ENCODE data around the gene ATXN2.

ATXN2 gene

GRCh38 chr12:111435661-111436201 lies 163.4 kb downstream of the ATXN2 start:
- FAIRE-seq, result no peak

- no peak for FAIRE-seq
Observed at GRCh38 chr12:111434680-111435338, 164.3 kb downstream of the ATXN2 start.

- no peak for FAIRE-seq
Observed at GRCh38 chr12:111434049-111434448, 165.1 kb downstream of the ATXN2 start.

GRCh38 chr12:111431772-111432171 lies 167.3 kb downstream of the ATXN2 start:
- FAIRE-seq, result no peak

GRCh38 chr12:111430433-111431353 lies 168.4 kb downstream of the ATXN2 start:
- FAIRE-seq, result no peak

GRCh38 chr12:111429828-111430432 lies 169.2 kb downstream of the ATXN2 start:
- no peak for FAIRE-seq

GRCh38 chr12:111428728-111429175 lies 170.4 kb downstream of the ATXN2 start:
- FAIRE-seq, result no peak

- FAIRE-seq, result no peak
Observed at GRCh38 chr12:111428081-111428727, 170.9 kb downstream of the ATXN2 start.

GRCh38 chr12:111427417-111428074 lies 171.6 kb downstream of the ATXN2 start:
- no peak for FAIRE-seq

- FAIRE-seq, result no peak
Observed at GRCh38 chr12:111426344-111427185, 172.6 kb downstream of the ATXN2 start.

- FAIRE-seq, result no peak
Observed at GRCh38 chr12:111425655-111426054, 173.5 kb downstream of the ATXN2 start.

GRCh38 chr12:111424793-111425251 lies 174.3 kb downstream of the ATXN2 start:
- FAIRE-seq, result no peak

GRCh38 chr12:111424189-111424792 lies 174.8 kb downstream of the ATXN2 start:
- no peak for FAIRE-seq

GRCh38 chr12:111420494-111420893 lies 178.6 kb downstream of the ATXN2 start:
- FAIRE-seq, result no peak

GRCh38 chr12:111419784-111420183 lies 179.3 kb downstream of the ATXN2 start:
- no peak for FAIRE-seq

GRCh38 chr12:111418594-111418880 lies 180.6 kb downstream of the ATXN2 start:
- no peak for FAIRE-seq

- no peak for FAIRE-seq
Observed at GRCh38 chr12:111417784-111418593, 181.1 kb downstream of the ATXN2 start.

- no peak for FAIRE-seq
Observed at GRCh38 chr12:111417290-111417689, 181.8 kb downstream of the ATXN2 start.

GRCh38 chr12:111414711-111415252 lies 184.3 kb downstream of the ATXN2 start:
- FAIRE-seq, result no peak

Data from islet of Langerhans (tissue), 1 donor.